ENCODE data around the gene CRTC2.

DNA sequence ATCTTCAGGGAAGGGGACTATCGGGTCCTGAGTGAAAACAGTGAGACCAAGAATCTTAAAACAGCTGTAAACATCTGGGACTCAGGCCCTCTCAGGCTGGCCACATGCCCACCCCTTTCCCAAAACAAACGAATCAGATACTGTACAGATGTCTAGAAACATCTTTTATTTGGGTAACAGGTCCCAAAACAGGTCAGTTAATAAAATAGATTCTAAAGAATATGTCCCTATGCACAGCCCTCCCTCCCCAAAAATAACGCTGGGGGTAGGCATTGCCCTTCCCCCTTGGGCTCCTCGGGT is 499 bp upstream of the CRTC2 start:
- TF ChIP-seq EZH2 (IDR thresholded peaks at IDR 0.05; ENCODE audit: low read length, missing control alignments) = no peak
- TF ChIP-seq, protein P1, sequence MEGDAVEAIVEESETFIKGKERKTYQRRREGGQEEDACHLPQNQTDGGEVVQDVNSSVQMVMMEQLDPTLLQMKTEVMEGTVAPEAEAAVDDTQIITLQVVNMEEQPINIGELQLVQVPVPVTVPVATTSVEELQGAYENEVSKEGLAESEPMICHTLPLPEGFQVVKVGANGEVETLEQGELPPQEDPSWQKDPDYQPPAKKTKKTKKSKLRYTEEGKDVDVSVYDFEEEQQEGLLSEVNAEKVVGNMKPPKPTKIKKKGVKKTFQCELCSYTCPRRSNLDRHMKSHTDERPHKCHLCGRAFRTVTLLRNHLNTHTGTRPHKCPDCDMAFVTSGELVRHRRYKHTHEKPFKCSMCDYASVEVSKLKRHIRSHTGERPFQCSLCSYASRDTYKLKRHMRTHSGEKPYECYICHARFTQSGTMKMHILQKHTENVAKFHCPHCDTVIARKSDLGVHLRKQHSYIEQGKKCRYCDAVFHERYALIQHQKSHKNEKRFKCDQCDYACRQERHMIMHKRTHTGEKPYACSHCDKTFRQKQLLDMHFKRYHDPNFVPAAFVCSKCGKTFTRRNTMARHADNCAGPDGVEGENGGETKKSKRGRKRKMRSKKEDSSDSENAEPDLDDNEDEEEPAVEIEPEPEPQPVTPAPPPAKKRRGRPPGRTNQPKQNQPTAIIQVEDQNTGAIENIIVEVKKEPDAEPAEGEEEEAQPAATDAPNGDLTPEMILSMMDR (conservative IDR thresholded peaks at IDR 0.05 in 1 of 2, IDR thresholded peaks at IDR 0.05 in 1 of 2; ENCODE audit: low read depth in 1 of 2, low read length in 2 of 2) = no peak

Data from fibroblast of lung (primary cell).